Endothelial cell of umbilical vein (primary cell): ENCODE measurements around the gene SLC8A2.

Experiments used
- POLR2A ChIP-seq: IDR thresholded peaks from 2 replicates; pipeline ENCODE4 v1.6.1; 2012; ENCODE audit warnings: low read depth, mild to moderate bottlenecking, control low read depth, low read length
- TF ChIP-seq, protein P1 (sequence below), 2 donors: IDR thresholded peaks; 1 replicate in 1 of 2; 2 replicates in 1 of 2; pipeline ENCODE4 v1.5.1; 2011; ENCODE audit warnings: low read length in 2 of 2, mild to moderate bottlenecking in 2 of 2, moderate library complexity in 2 of 2, control low read depth in 1 of 2, inconsistent platforms in 1 of 2, low read depth in 1 of 2; ENCODE audit not compliant: insufficient read depth in 1 of 2; ENCODE audit errors: extremely low read depth in 1 of 2
- TF ChIP-seq, protein P2 (sequence below): IDR thresholded peaks from 2 replicates; pipeline ENCODE4 v1.6.1; 2011; ENCODE audit not compliant: insufficient read depth, insufficient read length

- no peak for TF ChIP-seq POLR2A
- TF ChIP-seq, protein P1, sequence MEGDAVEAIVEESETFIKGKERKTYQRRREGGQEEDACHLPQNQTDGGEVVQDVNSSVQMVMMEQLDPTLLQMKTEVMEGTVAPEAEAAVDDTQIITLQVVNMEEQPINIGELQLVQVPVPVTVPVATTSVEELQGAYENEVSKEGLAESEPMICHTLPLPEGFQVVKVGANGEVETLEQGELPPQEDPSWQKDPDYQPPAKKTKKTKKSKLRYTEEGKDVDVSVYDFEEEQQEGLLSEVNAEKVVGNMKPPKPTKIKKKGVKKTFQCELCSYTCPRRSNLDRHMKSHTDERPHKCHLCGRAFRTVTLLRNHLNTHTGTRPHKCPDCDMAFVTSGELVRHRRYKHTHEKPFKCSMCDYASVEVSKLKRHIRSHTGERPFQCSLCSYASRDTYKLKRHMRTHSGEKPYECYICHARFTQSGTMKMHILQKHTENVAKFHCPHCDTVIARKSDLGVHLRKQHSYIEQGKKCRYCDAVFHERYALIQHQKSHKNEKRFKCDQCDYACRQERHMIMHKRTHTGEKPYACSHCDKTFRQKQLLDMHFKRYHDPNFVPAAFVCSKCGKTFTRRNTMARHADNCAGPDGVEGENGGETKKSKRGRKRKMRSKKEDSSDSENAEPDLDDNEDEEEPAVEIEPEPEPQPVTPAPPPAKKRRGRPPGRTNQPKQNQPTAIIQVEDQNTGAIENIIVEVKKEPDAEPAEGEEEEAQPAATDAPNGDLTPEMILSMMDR (IDR thresholded peaks at IDR 0.05; ENCODE audit: extremely low read depth in 1 of 2, insufficient read depth in 1 of 2, low read depth in 1 of 2, low read length in 2 of 2), result no peak
- TF ChIP-seq, protein P2, sequence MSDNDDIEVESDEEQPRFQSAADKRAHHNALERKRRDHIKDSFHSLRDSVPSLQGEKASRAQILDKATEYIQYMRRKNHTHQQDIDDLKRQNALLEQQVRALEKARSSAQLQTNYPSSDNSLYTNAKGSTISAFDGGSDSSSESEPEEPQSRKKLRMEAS, result no peak
Observed at GRCh38 chr19:47493378-47494210, 21.9 kb upstream of the SLC8A2 start.
